ENCODE data around the gene SERPINI1.

The SERPINI1 gene

GRCh38 chr3:167735233-167736138 is at the start of gene SERPINI1:
Gene SERPINI1 (plus strand): TSS chr3:167735721. CDS start chr3:167789129, 53,408 bp downstream.
- DNase-seq (ENCODE audit: low read depth, low spot score): peak; percentile 44

- DNase-seq (ENCODE audit: low read depth, low spot score): no peak
These were observed 44.2 kb upstream of the SERPINI1 start for GRCh38 chr3:167691366-167691765.

GRCh38 chr3:167694121-167694520 is 41.4 kb upstream of the SERPINI1 start:
- DNase-seq (ENCODE audit: low read depth, low spot score): no peak

GRCh38 chr3:167700046-167700445 is 35.5 kb upstream of the SERPINI1 start:
- no peak for DNase-seq (ENCODE audit: low read depth, low spot score)

GRCh38 chr3:167700926-167701325 is 34.6 kb upstream of the SERPINI1 start:
- no peak for DNase-seq (ENCODE audit: low read depth, low spot score)

- DNase-seq (ENCODE audit: low read depth, low spot score): no peak
These were observed 29.7 kb upstream of the SERPINI1 start for GRCh38 chr3:167705840-167706239.

GRCh38 chr3:167709690-167710089 is 25.8 kb upstream of the SERPINI1 start:
- DNase-seq (ENCODE audit: low read depth, low spot score): no peak

- no peak for DNase-seq (ENCODE audit: low read depth, low spot score)
These were observed 25.0 kb upstream of the SERPINI1 start for GRCh38 chr3:167710552-167710951.

GRCh38 chr3:167711439-167711838 is 24.1 kb upstream of the SERPINI1 start:
- DNase-seq (ENCODE audit: low read depth, low spot score): no peak

GRCh38 chr3:167712445-167712844 is 23.1 kb upstream of the SERPINI1 start:
- DNase-seq (ENCODE audit: low read depth, low spot score): no peak

- DNase-seq (ENCODE audit: low read depth, low spot score): no peak
These were observed 20.6 kb upstream of the SERPINI1 start for GRCh38 chr3:167714871-167715270.

- DNase-seq (ENCODE audit: low read depth, low spot score): no peak
These were observed 18.6 kb upstream of the SERPINI1 start for GRCh38 chr3:167716920-167717319.

- no peak for DNase-seq (ENCODE audit: low read depth, low spot score)
These were observed 16.9 kb upstream of the SERPINI1 start for GRCh38 chr3:167718582-167718981.

- DNase-seq (ENCODE audit: low read depth, low spot score): no peak
These were observed 12.5 kb upstream of the SERPINI1 start for GRCh38 chr3:167723025-167723512.

GRCh38 chr3:167723872-167724271 is 11.6 kb upstream of the SERPINI1 start:
- DNase-seq (ENCODE audit: low read depth, low spot score): no peak

GRCh38 chr3:167728176-167728575 is 7.3 kb upstream of the SERPINI1 start:
- no peak for DNase-seq (ENCODE audit: low read depth, low spot score)

- DNase-seq (ENCODE audit: low read depth, low spot score): no peak
These were observed 6.7 kb upstream of the SERPINI1 start for GRCh38 chr3:167728632-167729323.

- no peak for DNase-seq (ENCODE audit: low read depth, low spot score)
These were observed 5.9 kb upstream of the SERPINI1 start for GRCh38 chr3:167729591-167729990.

GRCh38 chr3:167731393-167731792 is 4.1 kb upstream of the SERPINI1 start:
- no peak for DNase-seq (ENCODE audit: low read depth, low spot score)

- no peak for DNase-seq (ENCODE audit: low read depth, low spot score)
These were observed 3.0 kb upstream of the SERPINI1 start for GRCh38 chr3:167732313-167733065.

- no peak for DNase-seq (ENCODE audit: low read depth, low spot score)
These were observed 1.5 kb upstream of the SERPINI1 start for GRCh38 chr3:167733961-167734497.

Data from activated naive CD8-positive, alpha-beta T cell treated with anti-CD3 and anti-CD28 coated beads, Interleukin-2, amount 50 U/mL, for 16 hours (primary cell).